HepG2 (cell line): ENCODE results near the gene ERLEC1. TPM values are rescaled to one million over a fixed set of nuclear protein-coding genes. Genes with fewer than 3 reads are reported as not detected.

ENCODE experiments used
- AGO1 ChIP-seq: fragments of 200-400 bp; formaldehyde crosslinking; IDR thresholded peaks from 2 replicates; pipeline ENCODE4 v1.6.1; 2017; ENCODE audit warnings: mild to moderate bottlenecking, low read depth, low read length, moderate library complexity; ENCODE audit not compliant: poor library complexity, severe bottlenecking
- CBX2 ChIP-seq, 2 experiments: fragments of 200-600 bp in 1 of 2; sonication (generic); formaldehyde crosslinking in 1 of 2; IDR thresholded peaks; 2 replicates each; pipeline versions ENCODE4 v1.7.0 to v1.8.1; 2018 to 2022; ENCODE audit warnings: low read depth in 2 of 2, low read length in 1 of 2, mild to moderate bottlenecking in 1 of 2, missing genetic modification reagents in 1 of 2
- GATAD2A ChIP-seq: IDR thresholded peaks from 2 replicates; pipeline ENCODE4 v1.6.1; 2016
- GPN1 ChIP-seq: sonication (generic); formaldehyde crosslinking; IDR thresholded peaks from 2 replicates; pipeline ENCODE4 v1.5.1; 2020; ENCODE audit warnings: missing genetic modification reagents, borderline replicate concordance
- IRX3 ChIP-seq: sonication (generic); formaldehyde crosslinking; IDR thresholded peaks from 2 replicates; pipeline ENCODE4 v1.8.1; 2023; ENCODE audit warnings: mild to moderate bottlenecking, low read depth, missing genetic modification reagents, borderline replicate concordance
- PRPF4 ChIP-seq: fragments of 200-400 bp; formaldehyde crosslinking; IDR thresholded peaks from 2 replicates; pipeline ENCODE4 v1.6.1; 2016; ENCODE audit warnings: low read length, low read depth; ENCODE audit not compliant: poor library complexity, severe bottlenecking
- ZBTB8A ChIP-seq: sonication (generic); formaldehyde crosslinking; IDR thresholded peaks from 2 replicates; pipeline ENCODE4 v1.4.0; 2020; ENCODE audit warnings: mild to moderate bottlenecking, low read depth, missing genetic modification reagents, borderline replicate concordance
- ZNF430 ChIP-seq: sonication (generic); formaldehyde crosslinking; IDR thresholded peaks from 2 replicates; pipeline ENCODE4 v1.9.0; 2021; ENCODE audit warnings: mild to moderate bottlenecking, missing genetic modification reagents
- polyA plus RNA-seq, 8 experiments: library from polyadenylated mRNA; depleted of rRNA in 3 of 8; stranded (reverse) in 7 of 8; unstranded in 1 of 8; fragments of >200 nt; fragmentation: Illumina TruSeq in 4 of 8; extraction: Trizol in 4 of 8; gene quantifications; 2 replicates each; pipeline versions ENCODE4 v1.2.1 to v1.2.3, GENCODE V29; 2011 to 2016; ENCODE audit warnings: low read depth in 4 of 8, missing spikeins in 1 of 8, mixed read lengths in 1 of 8; ENCODE audit not compliant: insufficient read depth in 1 of 8
- total RNA-seq, 5 experiments: library from RNA; depleted of rRNA; stranded (reverse); fragments of >200 nt; fragmentation: Illumina TruSeq; extraction: Trizol; gene quantifications; 2 replicates each; pipeline ENCODE4 v1.2.3, GENCODE V29; 2016; ENCODE audit warnings: low read depth in 1 of 5
- TF ChIP-seq, protein P1 (sequence below): sonication (generic); formaldehyde crosslinking; IDR thresholded peaks from 2 replicates; pipeline ENCODE4 v1.5.0; 2020; ENCODE audit warnings: missing genetic modification reagents
- TF ChIP-seq, protein P2 (sequence below): sonication (generic); formaldehyde crosslinking; IDR thresholded peaks from 2 replicates; pipeline ENCODE4 v1.5.0; 2020; ENCODE audit warnings: mild to moderate bottlenecking, missing genetic modification reagents, moderate library complexity
- TF ChIP-seq, protein P3 (sequence below): IDR thresholded peaks from 2 replicates; pipeline ENCODE4 v1.6.1; 2016; ENCODE audit warnings: low read depth, missing genetic modification reagents, missing compliant biosample characterization
- TF ChIP-seq, protein P4 (sequence below), 2 experiments: sonication (generic) in 1 of 2; formaldehyde crosslinking in 1 of 2; IDR thresholded peaks; 2 replicates each; pipeline versions ENCODE4 v1.4.0 to v1.6.1; 2018 to 2020; ENCODE audit warnings: missing genetic modification reagents in 2 of 2, borderline replicate concordance in 1 of 2, low read depth in 1 of 2, mild to moderate bottlenecking in 1 of 2, missing biosample characterization in 1 of 2

The ERLEC1 gene
- total and polyA plus RNA-seq, 2 of the 13 experiments (the other 11 are each of a cell fraction or from before 2014, with no cell fraction given) = 87.3 to 88.4 TPM

DNA sequence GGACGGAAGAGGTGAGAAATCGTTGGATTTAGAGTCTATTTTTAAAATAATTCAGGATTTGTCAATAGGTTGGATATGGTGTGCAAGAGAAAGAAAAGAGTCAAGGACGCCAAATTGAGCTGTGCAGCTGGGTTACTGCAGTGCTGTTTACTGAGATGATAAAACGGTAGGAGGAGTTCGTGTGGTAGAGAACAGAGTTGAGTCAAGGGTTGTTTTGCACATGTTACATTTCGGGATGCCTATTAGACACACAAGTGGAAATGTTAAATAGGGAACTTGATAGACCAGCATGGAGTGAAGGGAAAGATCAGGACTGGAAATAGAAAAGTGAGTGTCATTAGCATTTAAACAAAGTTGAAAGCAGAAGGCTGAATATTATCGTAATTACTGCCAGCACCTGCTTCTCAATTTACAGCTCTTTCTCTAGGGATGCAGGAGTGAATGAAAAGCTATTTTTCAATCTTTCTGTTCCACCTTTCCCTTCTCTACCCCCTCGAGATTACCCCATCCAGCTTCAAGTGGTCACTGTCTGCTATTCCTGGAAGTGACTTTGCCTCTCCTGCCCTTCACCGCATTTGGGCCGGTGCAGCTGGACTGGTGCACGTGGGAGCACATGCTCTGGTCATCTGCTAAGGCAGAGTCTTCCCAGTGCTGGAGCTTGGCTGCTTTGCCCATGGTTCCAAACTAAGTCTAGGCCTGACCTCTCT is 42.6 kb downstream of the ERLEC1 start (continued):
- TF ChIP-seq ZBTB8A (no peak), IRX3 (CRISPR knock-in tag) (no peak), GPN1 (CRISPR knock-in tag) (no peak), GATAD2A (CRISPR knock-in tag) (peak; percentile 42; the same call in 1 of the 2 replicates), CBX2 (IDR thresholded peaks at IDR 0.05; ENCODE audit: low read depth, low read length) (no peak), CBX2 (CRISPR knock-in tag; IDR thresholded peaks at IDR 0.05; ENCODE audit: low read depth) (no peak), ZNF430 (CRISPR knock-in tag) (no peak), AGO1 (no peak), PRPF4 (no peak)
- TF ChIP-seq, protein P1, sequence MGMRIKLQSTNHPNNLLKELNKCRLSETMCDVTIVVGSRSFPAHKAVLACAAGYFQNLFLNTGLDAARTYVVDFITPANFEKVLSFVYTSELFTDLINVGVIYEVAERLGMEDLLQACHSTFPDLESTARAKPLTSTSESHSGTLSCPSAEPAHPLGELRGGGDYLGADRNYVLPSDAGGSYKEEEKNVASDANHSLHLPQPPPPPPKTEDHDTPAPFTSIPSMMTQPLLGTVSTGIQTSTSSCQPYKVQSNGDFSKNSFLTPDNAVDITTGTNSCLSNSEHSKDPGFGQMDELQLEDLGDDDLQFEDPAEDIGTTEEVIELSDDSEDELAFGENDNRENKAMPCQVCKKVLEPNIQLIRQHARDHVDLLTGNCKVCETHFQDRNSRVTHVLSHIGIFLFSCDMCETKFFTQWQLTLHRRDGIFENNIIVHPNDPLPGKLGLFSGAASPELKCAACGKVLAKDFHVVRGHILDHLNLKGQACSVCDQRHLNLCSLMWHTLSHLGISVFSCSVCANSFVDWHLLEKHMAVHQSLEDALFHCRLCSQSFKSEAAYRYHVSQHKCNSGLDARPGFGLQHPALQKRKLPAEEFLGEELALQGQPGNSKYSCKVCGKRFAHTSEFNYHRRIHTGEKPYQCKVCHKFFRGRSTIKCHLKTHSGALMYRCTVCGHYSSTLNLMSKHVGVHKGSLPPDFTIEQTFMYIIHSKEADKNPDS (CRISPR knock-in tag) = no peak
- TF ChIP-seq, protein P2, sequence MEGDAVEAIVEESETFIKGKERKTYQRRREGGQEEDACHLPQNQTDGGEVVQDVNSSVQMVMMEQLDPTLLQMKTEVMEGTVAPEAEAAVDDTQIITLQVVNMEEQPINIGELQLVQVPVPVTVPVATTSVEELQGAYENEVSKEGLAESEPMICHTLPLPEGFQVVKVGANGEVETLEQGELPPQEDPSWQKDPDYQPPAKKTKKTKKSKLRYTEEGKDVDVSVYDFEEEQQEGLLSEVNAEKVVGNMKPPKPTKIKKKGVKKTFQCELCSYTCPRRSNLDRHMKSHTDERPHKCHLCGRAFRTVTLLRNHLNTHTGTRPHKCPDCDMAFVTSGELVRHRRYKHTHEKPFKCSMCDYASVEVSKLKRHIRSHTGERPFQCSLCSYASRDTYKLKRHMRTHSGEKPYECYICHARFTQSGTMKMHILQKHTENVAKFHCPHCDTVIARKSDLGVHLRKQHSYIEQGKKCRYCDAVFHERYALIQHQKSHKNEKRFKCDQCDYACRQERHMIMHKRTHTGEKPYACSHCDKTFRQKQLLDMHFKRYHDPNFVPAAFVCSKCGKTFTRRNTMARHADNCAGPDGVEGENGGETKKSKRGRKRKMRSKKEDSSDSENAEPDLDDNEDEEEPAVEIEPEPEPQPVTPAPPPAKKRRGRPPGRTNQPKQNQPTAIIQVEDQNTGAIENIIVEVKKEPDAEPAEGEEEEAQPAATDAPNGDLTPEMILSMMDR (CRISPR knock-in tag) = 0 out of 2 replicates have a peak, but pooled peaks have one; percentile 6
- TF ChIP-seq, protein P3, sequence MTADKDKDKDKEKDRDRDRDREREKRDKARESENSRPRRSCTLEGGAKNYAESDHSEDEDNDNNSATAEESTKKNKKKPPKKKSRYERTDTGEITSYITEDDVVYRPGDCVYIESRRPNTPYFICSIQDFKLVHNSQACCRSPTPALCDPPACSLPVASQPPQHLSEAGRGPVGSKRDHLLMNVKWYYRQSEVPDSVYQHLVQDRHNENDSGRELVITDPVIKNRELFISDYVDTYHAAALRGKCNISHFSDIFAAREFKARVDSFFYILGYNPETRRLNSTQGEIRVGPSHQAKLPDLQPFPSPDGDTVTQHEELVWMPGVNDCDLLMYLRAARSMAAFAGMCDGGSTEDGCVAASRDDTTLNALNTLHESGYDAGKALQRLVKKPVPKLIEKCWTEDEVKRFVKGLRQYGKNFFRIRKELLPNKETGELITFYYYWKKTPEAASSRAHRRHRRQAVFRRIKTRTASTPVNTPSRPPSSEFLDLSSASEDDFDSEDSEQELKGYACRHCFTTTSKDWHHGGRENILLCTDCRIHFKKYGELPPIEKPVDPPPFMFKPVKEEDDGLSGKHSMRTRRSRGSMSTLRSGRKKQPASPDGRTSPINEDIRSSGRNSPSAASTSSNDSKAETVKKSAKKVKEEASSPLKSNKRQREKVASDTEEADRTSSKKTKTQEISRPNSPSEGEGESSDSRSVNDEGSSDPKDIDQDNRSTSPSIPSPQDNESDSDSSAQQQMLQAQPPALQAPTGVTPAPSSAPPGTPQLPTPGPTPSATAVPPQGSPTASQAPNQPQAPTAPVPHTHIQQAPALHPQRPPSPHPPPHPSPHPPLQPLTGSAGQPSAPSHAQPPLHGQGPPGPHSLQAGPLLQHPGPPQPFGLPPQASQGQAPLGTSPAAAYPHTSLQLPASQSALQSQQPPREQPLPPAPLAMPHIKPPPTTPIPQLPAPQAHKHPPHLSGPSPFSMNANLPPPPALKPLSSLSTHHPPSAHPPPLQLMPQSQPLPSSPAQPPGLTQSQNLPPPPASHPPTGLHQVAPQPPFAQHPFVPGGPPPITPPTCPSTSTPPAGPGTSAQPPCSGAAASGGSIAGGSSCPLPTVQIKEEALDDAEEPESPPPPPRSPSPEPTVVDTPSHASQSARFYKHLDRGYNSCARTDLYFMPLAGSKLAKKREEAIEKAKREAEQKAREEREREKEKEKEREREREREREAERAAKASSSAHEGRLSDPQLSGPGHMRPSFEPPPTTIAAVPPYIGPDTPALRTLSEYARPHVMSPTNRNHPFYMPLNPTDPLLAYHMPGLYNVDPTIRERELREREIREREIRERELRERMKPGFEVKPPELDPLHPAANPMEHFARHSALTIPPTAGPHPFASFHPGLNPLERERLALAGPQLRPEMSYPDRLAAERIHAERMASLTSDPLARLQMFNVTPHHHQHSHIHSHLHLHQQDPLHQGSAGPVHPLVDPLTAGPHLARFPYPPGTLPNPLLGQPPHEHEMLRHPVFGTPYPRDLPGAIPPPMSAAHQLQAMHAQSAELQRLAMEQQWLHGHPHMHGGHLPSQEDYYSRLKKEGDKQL (CRISPR knock-in tag) = no peak
- TF ChIP-seq, protein P4, sequence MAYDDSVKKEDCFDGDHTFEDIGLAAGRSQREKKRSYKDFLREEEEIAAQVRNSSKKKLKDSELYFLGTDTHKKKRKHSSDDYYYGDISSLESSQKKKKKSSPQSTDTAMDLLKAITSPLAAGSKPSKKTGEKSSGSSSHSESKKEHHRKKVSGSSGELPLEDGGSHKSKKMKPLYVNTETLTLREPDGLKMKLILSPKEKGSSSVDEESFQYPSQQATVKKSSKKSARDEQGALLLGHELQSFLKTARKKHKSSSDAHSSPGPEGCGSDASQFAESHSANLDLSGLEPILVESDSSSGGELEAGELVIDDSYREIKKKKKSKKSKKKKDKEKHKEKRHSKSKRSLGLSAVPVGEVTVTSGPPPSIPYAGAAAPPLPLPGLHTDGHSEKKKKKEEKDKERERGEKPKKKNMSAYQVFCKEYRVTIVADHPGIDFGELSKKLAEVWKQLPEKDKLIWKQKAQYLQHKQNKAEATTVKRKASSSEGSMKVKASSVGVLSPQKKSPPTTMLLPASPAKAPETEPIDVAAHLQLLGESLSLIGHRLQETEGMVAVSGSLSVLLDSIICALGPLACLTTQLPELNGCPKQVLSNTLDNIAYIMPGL (CRISPR knock-in tag; IDR thresholded peaks at IDR 0.05; ENCODE audit: borderline replicate concordance in 1 of 2, low read depth in 1 of 2) = no peak
